H9 (cell line): ENCODE data around the gene JUNB. TPM values are rescaled to one million over a fixed set of nuclear protein-coding genes. Genes with fewer than 3 reads are reported as not detected.

ENCODE experiments used
- DNase-seq: peaks from one replicate; pipeline ENCODE4 v3.0.0-alpha.2; 2017
- H2AFZ ChIP-seq: one replicate; pipeline ENCODE4 v1.6.1; 2013; ENCODE audit warnings: mild to moderate bottlenecking, low read length, control low read depth, moderate library complexity
- H2AK5ac ChIP-seq: 2 replicates; pipeline ENCODE4 v1.6.1; 2013; ENCODE audit warnings: low read length, control low read depth, mixed read lengths; ENCODE audit not compliant: insufficient read length
- H2BK120ac ChIP-seq: one replicate; pipeline ENCODE4 v1.6.1; 2013; ENCODE audit warnings: low read depth, mild to moderate bottlenecking, low read length, control low read depth, inconsistent platforms; ENCODE audit not compliant: poor library complexity, severe bottlenecking
- H2BK12ac ChIP-seq: 2 replicates; pipeline ENCODE4 v1.6.1; 2013; ENCODE audit warnings: low read length, control low read depth, mixed read lengths, low read depth; ENCODE audit not compliant: insufficient read length
- H2BK15ac ChIP-seq: 2 replicates; pipeline ENCODE4 v1.6.1; 2013; ENCODE audit warnings: low read depth, low read length, control low read depth
- H2BK20ac ChIP-seq: one replicate; pipeline ENCODE4 v1.6.1; 2013; ENCODE audit warnings: low read depth, mild to moderate bottlenecking, low read length, control low read depth, inconsistent platforms; ENCODE audit not compliant: poor library complexity, severe bottlenecking
- H2BK5ac ChIP-seq: 2 replicates; pipeline ENCODE4 v1.6.1; 2013; ENCODE audit warnings: low read length, control low read depth, mixed read lengths; ENCODE audit not compliant: insufficient read length
- H3K14ac ChIP-seq: 2 replicates; pipeline ENCODE4 v1.6.1; 2013; ENCODE audit warnings: low read length, control low read depth; ENCODE audit not compliant: insufficient read depth
- H3K18ac ChIP-seq: 2 replicates; pipeline ENCODE4 v1.6.1; 2013; ENCODE audit warnings: low read depth, mild to moderate bottlenecking, mixed read lengths, low read length, control low read depth; ENCODE audit not compliant: insufficient read length
- H3K23ac ChIP-seq: 2 replicates; pipeline ENCODE4 v1.6.1; 2013; ENCODE audit warnings: low read length, control low read depth, mixed read lengths, low read depth; ENCODE audit not compliant: insufficient read length
- H3K23me2 ChIP-seq: 2 replicates; pipeline ENCODE4 v1.6.1; 2013; ENCODE audit warnings: low read depth, mild to moderate bottlenecking, mixed read lengths, low read length, control low read depth; ENCODE audit not compliant: insufficient read length, poor library complexity, severe bottlenecking
- H3K27ac ChIP-seq: 2 replicates; pipeline ENCODE4 v1.5.1; 2013; ENCODE audit warnings: low read length, control low read depth, mixed read lengths, low read depth; ENCODE audit not compliant: insufficient read length
- H3K27me3 ChIP-seq: 2 replicates; pipeline ENCODE4 v1.6.1; 2013; ENCODE audit warnings: low read length, control low read depth, inconsistent platforms; ENCODE audit not compliant: insufficient read depth
- H3K4ac ChIP-seq: 2 replicates; pipeline ENCODE4 v1.6.1; 2013; ENCODE audit warnings: low read depth, mild to moderate bottlenecking, control low read depth, inconsistent platforms, low read length, moderate library complexity
- H3K4me1 ChIP-seq: 2 replicates; pipeline ENCODE4 v1.6.1; 2013; ENCODE audit warnings: low read length, control low read depth, inconsistent platforms; ENCODE audit not compliant: insufficient read depth
- H3K4me2 ChIP-seq: 2 replicates; pipeline ENCODE4 v1.6.1; 2013; ENCODE audit warnings: low read length, control low read depth, mixed read lengths; ENCODE audit not compliant: insufficient read length, insufficient read depth
- H3K56ac ChIP-seq: 2 replicates; pipeline ENCODE4 v1.6.1; 2013; ENCODE audit warnings: low read depth, mild to moderate bottlenecking, mixed read lengths, low read length, control low read depth; ENCODE audit not compliant: insufficient read length
- H3K79me1 ChIP-seq: 2 replicates; pipeline ENCODE4 v1.6.1; 2013; ENCODE audit warnings: low read depth, mild to moderate bottlenecking, moderate library complexity, low read length, control low read depth, inconsistent platforms; ENCODE audit not compliant: insufficient read depth, poor library complexity, severe bottlenecking
- H3K79me2 ChIP-seq: 2 replicates; pipeline ENCODE4 v1.6.1; 2013; ENCODE audit warnings: low read length, control low read depth, inconsistent platforms; ENCODE audit not compliant: insufficient read depth
- H3K9ac ChIP-seq: 2 replicates; pipeline ENCODE4 v1.6.1; 2013; ENCODE audit warnings: low read length, control low read depth, mixed read lengths; ENCODE audit not compliant: insufficient read length; ENCODE audit errors: extremely low read depth
- H3K9me3 ChIP-seq: one replicate; pipeline ENCODE4 v1.6.1; 2013; ENCODE audit warnings: low read depth, low read length, inconsistent platforms; ENCODE audit not compliant: control insufficient read depth
- H3T11ph ChIP-seq: one replicate; pipeline ENCODE4 v1.6.1; 2013; ENCODE audit warnings: mild to moderate bottlenecking, low read length, control low read depth, inconsistent platforms
- H4K20me1 ChIP-seq: one replicate; pipeline ENCODE4 v1.6.1; 2013; ENCODE audit not compliant: control insufficient read depth, insufficient read length, insufficient read depth
- H4K5ac ChIP-seq: 2 replicates; pipeline ENCODE4 v1.6.1; 2013; ENCODE audit warnings: low read depth, mild to moderate bottlenecking, mixed read lengths, low read length, control low read depth; ENCODE audit not compliant: insufficient read length
- H4K8ac ChIP-seq: replicated peaks from 2 replicates; pipeline ENCODE4 v1.6.1; 2013; ENCODE audit warnings: low read length, control low read depth, mixed read lengths, low read depth; ENCODE audit not compliant: insufficient read length
- H4K91ac ChIP-seq: 2 replicates; pipeline ENCODE4 v1.6.1; 2013; ENCODE audit warnings: low read depth, mild to moderate bottlenecking, moderate library complexity, mixed read lengths, low read length, control low read depth; ENCODE audit not compliant: insufficient read length
- H3K27ac Mint-ChIP-seq, 3 experiments: 2 replicates in 2 of 3; 3 replicates in 1 of 3; pipeline ENCODE4 v1.8.0; 2020 to 2021; ENCODE audit warnings: mixed read lengths in 3 of 3, mild to moderate bottlenecking in 1 of 3, moderate library complexity in 1 of 3
- H3K27me3 Mint-ChIP-seq: 2 replicates; pipeline ENCODE4 v1.8.0; 2021; ENCODE audit warnings: low read depth, mild to moderate bottlenecking, moderate library complexity, mixed read lengths
- H3K36me3 Mint-ChIP-seq, 3 experiments: 2 replicates in 2 of 3; 3 replicates in 1 of 3; pipeline ENCODE4 v1.8.0; 2020 to 2021; ENCODE audit warnings: low read depth in 3 of 3, mixed read lengths in 3 of 3; ENCODE audit not compliant: insufficient read depth in 1 of 3
- H3K4me1 Mint-ChIP-seq, 2 experiments: 2 replicates each; pipeline ENCODE4 v1.8.0; 2020; ENCODE audit warnings: mixed read lengths in 2 of 2
- H3K4me3 Mint-ChIP-seq, 2 experiments: 2 replicates in 1 of 2; 3 replicates in 1 of 2; pipeline ENCODE4 v1.8.0; 2020 to 2021; ENCODE audit warnings: mild to moderate bottlenecking in 2 of 2, mixed read lengths in 2 of 2, moderate library complexity in 1 of 2
- H3K9me3 Mint-ChIP-seq, 2 experiments: 2 replicates in 1 of 2; 3 replicates in 1 of 2; pipeline ENCODE4 v1.8.0; 2020; ENCODE audit warnings: mild to moderate bottlenecking in 2 of 2, mixed read lengths in 2 of 2, moderate library complexity in 1 of 2
- CTCF ChIP-seq: fragments of 200-600 bp; sonication (generic); conservative IDR thresholded peaks from 3 replicates; pipeline ENCODE4 v1.8.0; 2021; ENCODE audit warnings: antibody characterized with exemption, mild to moderate bottlenecking
- WGBS: extraction: QIAGEN DNeasy Blood & Tissue Kit; methylation state at CpG from one replicate; pipeline ENCODE4 v1.1.7; 2013; ENCODE audit warnings: missing lambda C conversion rate, low lambda C conversion rate, mixed read lengths; ENCODE audit not compliant: insufficient read length; ENCODE audit errors: extremely low coverage; 5-methylcytosine and 5-hydroxymethylcytosine counted together
- total RNA-seq: library from RNA; stranded (reverse); gene quantifications from 2 replicates; pipeline ENCODE4 v1.2.1, GENCODE V29; 2021

JUNB gene
- total RNA-seq, 1 experiment from 2014 or later = 15.9 TPM

- Mint-ChIP-seq H3K36me3 (peaks cover 34 to 60% (median 54%) of the 10 kb centered on the region in 3 experiments), H3K4me3 (no peak overlapping the region; a peak in 1 of 5 replicates), H3K4me1 (peaks cover 12 to 21% of the 10 kb centered on the region in 2 experiments), H3K27ac (no peak overlapping the region; a peak in 1 of 7 replicates), H3K9me3 (no peaks in the 10 kb centered on the region), H3K27me3 (no peaks in the 10 kb centered on the region)
- Histone ChIP-seq H3K27me3 (no peaks in the 10 kb centered on the region), H3K4ac (no peak overlapping the region), H3K4me2 (no peak overlapping the region), H2AK5ac (no peak overlapping the region), H3T11ph (no peak overlapping the region), H2BK5ac (no peak overlapping the region), H4K8ac (no peak overlapping the region), H3K4me1 (no peaks in the 10 kb centered on the region; the same call in 1 of the 2 replicates), H2BK20ac (no peak overlapping the region), H4K5ac (no peak overlapping the region), H2BK15ac (no peak overlapping the region), H2BK12ac (no peak overlapping the region), H3K14ac (no peak overlapping the region), H3K18ac (no peak overlapping the region), H4K20me1 (no peaks in the 10 kb centered on the region), H2AFZ (no peak overlapping the region), H3K23me2 (no peaks in the 10 kb centered on the region), H3K23ac (no peak overlapping the region), H4K91ac (no peak overlapping the region), H3K9ac (no peak overlapping the region), H2BK120ac (no peak overlapping the region), H3K56ac (no peak overlapping the region), H3K27ac (no peak overlapping the region), H3K9me3 (no peaks in the 10 kb centered on the region), H3K79me2 (no peaks in the 10 kb centered on the region), H3K79me1 (no peaks in the 10 kb centered on the region)
- WGBS = no CpG with 5 or more reads among the region's 11 CpGs
- DNase-seq = no peak
- TF ChIP-seq CTCF = no peak
Observed at GRCh38 chr19:12767150-12767549, 24.1 kb upstream of the JUNB start.
